Parathyroid adenoma (tissue), 2 donors: ENCODE measurements around the gene ME2.

Experiments used
- H2AFZ ChIP-seq: fragments of 300-600 bp; sonication (generic); one replicate; pipeline ENCODE4 v1.7.0; 2017; ENCODE audit warnings: antibody characterized with exemption, mild to moderate bottlenecking
- H3K27ac ChIP-seq: fragments of 300-600 bp; sonication (generic); one replicate; pipeline ENCODE4 v1.7.0; 2017
- H3K27me3 ChIP-seq: fragments of 300-600 bp; sonication (generic); one replicate; pipeline ENCODE4 v1.7.0; 2017; ENCODE audit warnings: low read length; ENCODE audit not compliant: control insufficient read depth, insufficient read depth
- H3K36me3 ChIP-seq: fragments of 300-600 bp; sonication (generic); one replicate; pipeline ENCODE4 v1.7.0; 2017; ENCODE audit warnings: low read length; ENCODE audit not compliant: control insufficient read depth, insufficient read depth
- H3K4me1 ChIP-seq: fragments of 300-600 bp; sonication (generic); one replicate; pipeline ENCODE4 v1.7.0; 2017; ENCODE audit warnings: control low read depth
- H3K4me2 ChIP-seq: fragments of 300-600 bp; sonication (generic); one replicate; pipeline ENCODE4 v1.7.0; 2017; ENCODE audit warnings: low read length
- H3K4me3 ChIP-seq: fragments of 300-600 bp; sonication (generic); one replicate; pipeline ENCODE4 v1.7.0; 2017; ENCODE audit warnings: low read depth, low read length
- H3K79me2 ChIP-seq: fragments of 300-600 bp; sonication (generic); one replicate; pipeline ENCODE4 v1.7.0; 2017; ENCODE audit warnings: control low read depth
- H3K9ac ChIP-seq: fragments of 300-600 bp; sonication (generic); one replicate; pipeline ENCODE4 v1.7.0; 2017; ENCODE audit warnings: mild to moderate bottlenecking
- H3K9me3 ChIP-seq: fragments of 300-600 bp; sonication (generic); one replicate; pipeline ENCODE4 v1.7.0; 2017; ENCODE audit warnings: low read length; ENCODE audit not compliant: control insufficient read depth
- TF ChIP-seq, protein P1 (sequence below): fragments of 300-600 bp; sonication (generic); IDR thresholded peaks from one replicate; pipeline ENCODE4 v1.7.0; 2017; ENCODE audit warnings: antibody characterized with exemption, mild to moderate bottlenecking
- donor health status: primary hyperparathyroidism.

ME2 gene

DNA sequence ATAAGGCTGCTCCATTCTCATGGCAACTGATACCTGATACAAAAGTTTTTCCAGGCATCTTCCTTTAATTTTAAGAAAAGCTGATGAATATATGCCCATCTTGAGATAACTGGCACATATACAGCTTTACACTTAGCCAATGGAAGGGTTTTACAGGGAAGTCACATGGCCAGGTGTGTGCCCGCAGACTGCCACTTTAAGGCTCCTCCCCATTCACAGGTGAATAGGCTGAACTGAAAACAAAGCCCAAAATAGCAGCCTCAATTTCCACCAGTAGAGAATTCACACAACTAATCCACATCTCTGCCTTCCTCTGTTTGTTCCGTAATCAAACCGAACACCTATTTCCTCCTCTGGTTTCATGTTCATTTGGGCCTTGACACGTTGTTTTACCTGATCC is 9.8 kb upstream of the ME2 start:
- H3K4me1 ChIP-seq = peaks cover 9% of the 10 kb centered on the region

GRCh38 chr18:50870138-50870845 is 8.6 kb upstream of the ME2 start:
- H3K4me1 ChIP-seq = peaks cover 9% of the 10 kb centered on the region
- H3K4me2 ChIP-seq = no peak overlapping the region
- H3K27ac ChIP-seq = no peak overlapping the region
- TF ChIP-seq, protein P1, sequence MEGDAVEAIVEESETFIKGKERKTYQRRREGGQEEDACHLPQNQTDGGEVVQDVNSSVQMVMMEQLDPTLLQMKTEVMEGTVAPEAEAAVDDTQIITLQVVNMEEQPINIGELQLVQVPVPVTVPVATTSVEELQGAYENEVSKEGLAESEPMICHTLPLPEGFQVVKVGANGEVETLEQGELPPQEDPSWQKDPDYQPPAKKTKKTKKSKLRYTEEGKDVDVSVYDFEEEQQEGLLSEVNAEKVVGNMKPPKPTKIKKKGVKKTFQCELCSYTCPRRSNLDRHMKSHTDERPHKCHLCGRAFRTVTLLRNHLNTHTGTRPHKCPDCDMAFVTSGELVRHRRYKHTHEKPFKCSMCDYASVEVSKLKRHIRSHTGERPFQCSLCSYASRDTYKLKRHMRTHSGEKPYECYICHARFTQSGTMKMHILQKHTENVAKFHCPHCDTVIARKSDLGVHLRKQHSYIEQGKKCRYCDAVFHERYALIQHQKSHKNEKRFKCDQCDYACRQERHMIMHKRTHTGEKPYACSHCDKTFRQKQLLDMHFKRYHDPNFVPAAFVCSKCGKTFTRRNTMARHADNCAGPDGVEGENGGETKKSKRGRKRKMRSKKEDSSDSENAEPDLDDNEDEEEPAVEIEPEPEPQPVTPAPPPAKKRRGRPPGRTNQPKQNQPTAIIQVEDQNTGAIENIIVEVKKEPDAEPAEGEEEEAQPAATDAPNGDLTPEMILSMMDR = no peak
- no peak overlapping the region for H3K9ac ChIP-seq
- no peak overlapping the region for H2AFZ ChIP-seq
- no peaks in the 10 kb centered on the region for H3K27me3 ChIP-seq
- no peak overlapping the region for H3K4me3 ChIP-seq
- no peaks in the 10 kb centered on the region for H3K9me3 ChIP-seq
- H3K79me2 ChIP-seq = no peaks in the 10 kb centered on the region
- no peaks in the 10 kb centered on the region for H3K36me3 ChIP-seq

More for the DNA sequence above, 9.8 kb upstream of the ME2 start:
- Histone ChIP-seq H2AFZ (peak overlapping the region; percentile 99), H3K9me3 (no peaks in the 10 kb centered on the region), H3K4me2 (peak overlapping the region; percentile 3), H3K9ac (no peak overlapping the region), H3K27me3 (no peaks in the 10 kb centered on the region), H3K79me2 (no peaks in the 10 kb centered on the region), H3K36me3 (no peaks in the 10 kb centered on the region), H3K4me3 (no peak overlapping the region), H3K27ac (peak overlapping the region; percentile 89)
- TF ChIP-seq, protein P1 = no peak

GRCh38 chr18:50871846-50872245 is 7.1 kb upstream of the ME2 start:
- Histone ChIP-seq H3K4me1 (peaks cover 9% of the 10 kb centered on the region), H3K36me3 (no peaks in the 10 kb centered on the region), H3K9me3 (no peaks in the 10 kb centered on the region), H2AFZ (no peak overlapping the region), H3K4me3 (no peak overlapping the region), H3K27ac (no peak overlapping the region), H3K9ac (no peak overlapping the region), H3K4me2 (no peak overlapping the region), H3K79me2 (no peaks in the 10 kb centered on the region), H3K27me3 (no peaks in the 10 kb centered on the region)
- TF ChIP-seq, protein P1 = no peak

DNA sequence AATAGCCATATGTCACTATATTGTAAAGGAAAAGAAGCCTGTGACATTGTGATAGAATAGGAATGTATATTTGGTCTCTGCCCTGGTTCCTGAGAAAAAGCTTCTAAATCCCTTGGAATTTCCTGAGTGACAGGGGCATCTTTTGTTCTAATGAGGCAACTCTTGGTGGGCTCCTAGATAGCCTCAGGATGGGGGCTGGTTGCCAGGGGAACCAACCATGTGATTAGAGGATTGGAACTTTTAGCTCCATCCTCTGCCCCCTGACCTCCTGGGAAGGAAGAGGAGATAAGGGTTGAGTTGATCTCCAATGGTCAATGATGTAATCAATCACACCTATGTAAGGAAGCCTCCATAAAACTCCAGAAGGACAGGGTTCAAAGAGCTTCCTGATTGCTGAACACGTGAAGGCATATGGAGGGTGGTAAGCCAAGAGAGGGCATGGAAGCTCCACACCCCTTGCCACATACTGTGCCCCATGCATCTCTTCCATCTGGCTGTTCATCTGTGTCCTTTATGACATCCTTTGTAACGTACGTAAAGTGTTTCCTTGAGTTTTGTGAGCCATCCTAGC is 2.9 kb upstream of the ME2 start:
- Histone ChIP-seq H2AFZ (no peak overlapping the region), H3K27me3 (no peaks in the 10 kb centered on the region), H3K79me2 (peaks cover 12% of the 10 kb centered on the region), H3K4me1 (no peaks in the 10 kb centered on the region), H3K36me3 (no peaks in the 10 kb centered on the region), H3K27ac (no peak overlapping the region), H3K4me2 (no peak overlapping the region), H3K4me3 (no peak overlapping the region), H3K9me3 (no peaks in the 10 kb centered on the region), H3K9ac (no peak overlapping the region)
- TF ChIP-seq, protein P1 = no peak
